Inflammatory macrophage treated with lipopolysaccharide for 1 hour (primary cell): Measurements from ENCODE around the gene SHISAL1.

ENCODE experiments used
- DNase-seq, 2 donors: peaks; one replicate each; pipeline ENCODE4 v3.0.0-alpha.2; 2020 to 2022

SHISAL1 gene

GRCh38 chr22:44225812-44226211, 86.9 kb downstream of the SHISAL1 start:
- no peak for DNase-seq

GRCh38 chr22:44225091-44225689, 87.6 kb downstream of the SHISAL1 start:
- DNase-seq: no peak

GRCh38 chr22:44224166-44224565, 88.6 kb downstream of the SHISAL1 start:
- DNase-seq: no peak

GRCh38 chr22:44221710-44222475, 90.9 kb downstream of the SHISAL1 start:
- DNase-seq: no peak

- DNase-seq: no peak
Measured at GRCh38 chr22:44220727-44221680, 91.7 kb downstream of the SHISAL1 start.

GRCh38 chr22:44219101-44219870, 93.5 kb downstream of the SHISAL1 start:
- no peak for DNase-seq

GRCh38 chr22:44218071-44218470, 94.7 kb downstream of the SHISAL1 start:
- no peak for DNase-seq

- DNase-seq: no peak
Measured at GRCh38 chr22:44217346-44217745, 95.4 kb downstream of the SHISAL1 start.

GRCh38 chr22:44215287-44215686, 97.5 kb downstream of the SHISAL1 start:
- DNase-seq: no peak

- no peak for DNase-seq
Measured at GRCh38 chr22:44214764-44215163, 98.0 kb downstream of the SHISAL1 start.

- DNase-seq: no peak
Measured at GRCh38 chr22:44214187-44214586, 98.6 kb downstream of the SHISAL1 start.

GRCh38 chr22:44213489-44214043, 99.2 kb downstream of the SHISAL1 start:
- no peak for DNase-seq

- no peak for DNase-seq
Measured at GRCh38 chr22:44212936-44213335, 99.8 kb downstream of the SHISAL1 start.

- no peak for DNase-seq
Measured at GRCh38 chr22:44211946-44212930, 100.5 kb downstream of the SHISAL1 start.

- peak; percentile 33 to 48 for DNase-seq
Measured at GRCh38 chr22:44211256-44211945, 101.3 kb downstream of the SHISAL1 start.

- no peak for DNase-seq
Measured at GRCh38 chr22:44210722-44211121, 102.0 kb downstream of the SHISAL1 start.

GRCh38 chr22:44209343-44209742, 103.4 kb downstream of the SHISAL1 start:
- no peak for DNase-seq

- no peak for DNase-seq
Measured at GRCh38 chr22:44207981-44208317, 104.8 kb downstream of the SHISAL1 start.

GRCh38 chr22:44207173-44207980, 105.4 kb downstream of the SHISAL1 start:
- DNase-seq: no peak

GRCh38 chr22:44206696-44207095, 106.1 kb downstream of the SHISAL1 start:
- no peak for DNase-seq
